Stimulated activated CD4-positive, alpha-beta T cell treated with anti-CD3 and anti-CD28 coated beads, Interleukin-15, amount 100 ng/mL, for 1 hour (primary cell): ENCODE measurements around the gene GABRG3.
"Not testable (repeated sequence)": the region's sequence is repeated elsewhere in the genome, so short reads cannot be mapped to it uniquely, and the experiment has no call there.

ENCODE experiments used
- DNase-seq, 2 donors: peaks; one replicate each; pipeline ENCODE4 v3.0.0-alpha.2; 2020; ENCODE audit warnings: low read depth in 1 of 2, low spot score in 1 of 2

GABRG3 gene

GRCh38 chr15:26996250-26996649 lies 25.3 kb downstream of the GABRG3 start:
- no peak for DNase-seq

GRCh38 chr15:27003003-27003402 lies 32.0 kb downstream of the GABRG3 start:
- not testable (repeated sequence) for DNase-seq

GRCh38 chr15:27004226-27004625 lies 33.2 kb downstream of the GABRG3 start:
- not testable (repeated sequence) for DNase-seq

- no peak for DNase-seq
Observed at GRCh38 chr15:27017168-27017809, 46.3 kb downstream of the GABRG3 start.

- no peak for DNase-seq
Observed at GRCh38 chr15:27019687-27020086, 48.7 kb downstream of the GABRG3 start.

- no peak for DNase-seq
Observed at GRCh38 chr15:27025481-27025966, 54.5 kb downstream of the GABRG3 start.

- DNase-seq, result no peak
Observed at GRCh38 chr15:27027229-27027628, 56.2 kb downstream of the GABRG3 start.

GRCh38 chr15:27028858-27029477 lies 58.0 kb downstream of the GABRG3 start:
- DNase-seq, result no peak

GRCh38 chr15:27036210-27036609 lies 65.2 kb downstream of the GABRG3 start:
- no peak for DNase-seq

GRCh38 chr15:27037501-27037900 lies 66.5 kb downstream of the GABRG3 start:
- DNase-seq, result no peak

- DNase-seq, result no peak
Observed at GRCh38 chr15:27039152-27039551, 68.2 kb downstream of the GABRG3 start.

GRCh38 chr15:27042230-27042629 lies 71.2 kb downstream of the GABRG3 start:
- no peak for DNase-seq

- no peak for DNase-seq
Observed at GRCh38 chr15:27042646-27043045, 71.7 kb downstream of the GABRG3 start.

GRCh38 chr15:27043770-27044169 lies 72.8 kb downstream of the GABRG3 start:
- no peak for DNase-seq

- no peak for DNase-seq
Observed at GRCh38 chr15:27045796-27046195, 74.8 kb downstream of the GABRG3 start.

GRCh38 chr15:27046880-27047279 lies 75.9 kb downstream of the GABRG3 start:
- DNase-seq, result no peak

GRCh38 chr15:27050163-27050562 lies 79.2 kb downstream of the GABRG3 start:
- no peak for DNase-seq

- DNase-seq, result no peak
Observed at GRCh38 chr15:27054426-27054825, 83.4 kb downstream of the GABRG3 start.

GRCh38 chr15:27057904-27058645 lies 87.1 kb downstream of the GABRG3 start:
- DNase-seq, result no peak

GRCh38 chr15:27058939-27059338 lies 88.0 kb downstream of the GABRG3 start:
- no peak for DNase-seq

- no peak for DNase-seq
Observed at GRCh38 chr15:27059610-27060202, 88.7 kb downstream of the GABRG3 start.

- DNase-seq, result no peak
Observed at GRCh38 chr15:27061739-27062138, 90.8 kb downstream of the GABRG3 start.
